Hindlimb muscle (tissue), 1 donor: ENCODE results near the gene SNX10. TPM values are rescaled to one million over a fixed set of nuclear protein-coding genes. Genes with fewer than 3 reads are reported as not detected.

Source experiments
- DNase-seq: peaks from one replicate; pipeline ENCODE4 v3.0.0-alpha.2; 2013
- polyA plus RNA-seq: library from polyadenylated mRNA; unstranded; fragments of 120-200 nt; gene quantifications from one replicate; pipeline ENCODE4 v1.2.1, GENCODE V29; 2013; ENCODE audit not compliant: insufficient read length

The SNX10 gene
- polyA plus RNA-seq, 1 donor: 1.8 TPM

GRCh38 chr7:26298472-26299058 lies 6.9 kb downstream of the SNX10 start:
- no peak for DNase-seq

GRCh38 chr7:26305090-26305868 lies 13.6 kb downstream of the SNX10 start:
- DNase-seq: no peak

- no peak for DNase-seq
These were observed 14.4 kb downstream of the SNX10 start for GRCh38 chr7:26305869-26306665.

- no peak for DNase-seq
These were observed 15.1 kb downstream of the SNX10 start for GRCh38 chr7:26306790-26307189.

- DNase-seq: no peak
These were observed 15.6 kb downstream of the SNX10 start for GRCh38 chr7:26307226-26307625.

- no peak for DNase-seq
These were observed 16.1 kb downstream of the SNX10 start for GRCh38 chr7:26307791-26308190.

- DNase-seq: no peak
These were observed 16.9 kb downstream of the SNX10 start for GRCh38 chr7:26308551-26308950.

GRCh38 chr7:26309089-26309488 lies 17.4 kb downstream of the SNX10 start:
- no peak for DNase-seq

GRCh38 chr7:26311798-26312197 lies 20.1 kb downstream of the SNX10 start:
- no peak for DNase-seq

- no peak for DNase-seq
These were observed 25.5 kb downstream of the SNX10 start for GRCh38 chr7:26317211-26317610.

GRCh38 chr7:26318921-26319320 lies 27.3 kb downstream of the SNX10 start:
- no peak for DNase-seq

- DNase-seq: no peak
These were observed 28.0 kb downstream of the SNX10 start for GRCh38 chr7:26319636-26320035.

GRCh38 chr7:26320878-26321277 lies 29.2 kb downstream of the SNX10 start:
- no peak for DNase-seq

- no peak for DNase-seq
These were observed 29.8 kb downstream of the SNX10 start for GRCh38 chr7:26321435-26321834.

- no peak for DNase-seq
These were observed 34.5 kb downstream of the SNX10 start for GRCh38 chr7:26326211-26326610.

- DNase-seq: no peak
These were observed 37.1 kb downstream of the SNX10 start for GRCh38 chr7:26328498-26329390.

- DNase-seq: no peak
These were observed 38.0 kb downstream of the SNX10 start for GRCh38 chr7:26329520-26330255.

GRCh38 chr7:26331113-26331512 lies 39.5 kb downstream of the SNX10 start:
- no peak for DNase-seq

GRCh38 chr7:26331789-26332188 lies 40.1 kb downstream of the SNX10 start:
- DNase-seq: no peak

- no peak for DNase-seq
These were observed 41.0 kb downstream of the SNX10 start for GRCh38 chr7:26332698-26333097.

- no peak for DNase-seq
These were observed 42.7 kb downstream of the SNX10 start for GRCh38 chr7:26334166-26334859.
